ENCODE data around the gene ASCC1.

Gene ASCC1

DNA sequence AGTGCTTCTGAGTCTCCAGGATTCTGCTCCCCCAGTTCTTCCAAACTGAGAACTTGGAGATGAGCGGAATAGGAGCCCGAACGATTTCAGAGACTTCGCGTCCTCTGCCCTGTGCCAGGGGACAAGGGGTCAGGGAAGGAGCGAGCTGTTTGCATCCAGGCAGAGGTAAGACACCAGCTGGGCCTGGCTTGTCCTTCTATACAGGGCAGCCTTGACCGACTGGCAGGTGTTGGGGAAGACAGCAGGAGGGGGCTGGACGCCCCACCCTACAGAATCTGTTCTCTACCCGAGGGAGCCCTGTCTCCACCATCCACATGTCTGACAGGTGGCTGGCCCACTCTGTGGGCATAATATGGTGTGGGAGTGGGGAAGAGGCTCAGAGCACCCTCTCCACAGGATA lies 134.9 kb downstream of the ASCC1 start:
- Histone ChIP-seq H3K9me3 (ENCODE audit: control insufficient read depth in 1 of 2, low read length in 2 of 2) (no peaks in the 10 kb centered on the region), H3K4me3 (ENCODE audit: low read depth in 1 of 2, low read length in 2 of 2) (no peak overlapping the region), H3K36me3 (ENCODE audit: control insufficient read depth in 1 of 2, insufficient read depth in 2 of 2, low read length in 2 of 2) (no peaks in the 10 kb centered on the region), H3K9ac (ENCODE audit: low read depth in 1 of 2, low read length in 2 of 2) (no peak overlapping the region), H3K4me1 (ENCODE audit: control insufficient read depth in 1 of 2, insufficient read depth in 2 of 2, low read length in 2 of 2) (peaks cover 0 to 8% of the 10 kb centered on the region in 2 donors), H3K27me3 (ENCODE audit: control insufficient read depth in 1 of 2, insufficient read depth in 2 of 2, low read length in 2 of 2) (peaks cover 0 to 4% of the 10 kb centered on the region in 2 donors), H3K27ac (ENCODE audit: low read depth, low read length) (no peak overlapping the region)

- Histone ChIP-seq H3K36me3 (ENCODE audit: control insufficient read depth in 1 of 2, insufficient read depth in 2 of 2, low read length in 2 of 2) (no peaks in the 10 kb centered on the region), H3K4me3 (ENCODE audit: low read depth in 1 of 2, low read length in 2 of 2) (no peak overlapping the region), H3K27me3 (ENCODE audit: control insufficient read depth in 1 of 2, insufficient read depth in 2 of 2, low read length in 2 of 2) (no peaks in the 10 kb centered on the region), H3K4me1 (ENCODE audit: control insufficient read depth in 1 of 2, insufficient read depth in 2 of 2, low read length in 2 of 2) (peaks cover 0 to 8% of the 10 kb centered on the region in 2 donors), H3K9ac (ENCODE audit: low read depth in 1 of 2, low read length in 2 of 2) (no peak overlapping the region), H3K9me3 (ENCODE audit: control insufficient read depth in 1 of 2, low read length in 2 of 2) (no peaks in the 10 kb centered on the region), H3K27ac (ENCODE audit: low read depth, low read length) (no peak overlapping the region)
Measured at GRCh38 chr10:72080042-72080975, 135.8 kb downstream of the ASCC1 start.

DNA sequence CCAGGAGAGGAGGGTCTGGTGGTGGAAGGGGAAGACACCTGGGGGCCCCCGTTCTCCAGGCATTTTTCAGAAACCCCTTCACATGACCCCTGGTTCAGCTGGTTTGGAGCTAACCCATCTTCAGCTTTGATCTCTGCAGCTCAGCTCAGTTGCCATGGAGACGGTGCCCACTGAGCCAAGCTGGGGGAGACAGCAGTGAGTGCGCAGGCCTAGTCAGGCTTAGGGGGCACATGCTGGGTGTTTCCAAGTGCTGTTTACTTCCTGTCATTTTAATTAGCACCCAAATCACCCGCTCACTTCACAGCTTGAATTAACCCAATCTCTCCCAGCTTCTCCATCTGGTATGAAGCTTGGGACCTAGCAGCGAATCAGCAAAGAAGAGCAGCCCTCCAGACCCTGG lies 136.7 kb downstream of the ASCC1 start:
- Histone ChIP-seq H3K27ac (ENCODE audit: low read depth, low read length) (no peak overlapping the region), H3K36me3 (ENCODE audit: control insufficient read depth in 1 of 2, insufficient read depth in 2 of 2, low read length in 2 of 2) (no peaks in the 10 kb centered on the region), H3K9ac (ENCODE audit: low read depth in 1 of 2, low read length in 2 of 2) (no peak overlapping the region), H3K27me3 (ENCODE audit: control insufficient read depth in 1 of 2, insufficient read depth in 2 of 2, low read length in 2 of 2) (no peaks in the 10 kb centered on the region), H3K4me3 (ENCODE audit: low read depth in 1 of 2, low read length in 2 of 2) (no peak overlapping the region), H3K4me1 (ENCODE audit: control insufficient read depth in 1 of 2, insufficient read depth in 2 of 2, low read length in 2 of 2) (peaks cover 0 to 8% of the 10 kb centered on the region in 2 donors), H3K9me3 (ENCODE audit: control insufficient read depth in 1 of 2, low read length in 2 of 2) (no peaks in the 10 kb centered on the region)

- Histone ChIP-seq H3K36me3 (ENCODE audit: control insufficient read depth in 1 of 2, insufficient read depth in 2 of 2, low read length in 2 of 2) (no peaks in the 10 kb centered on the region), H3K27me3 (ENCODE audit: control insufficient read depth in 1 of 2, insufficient read depth in 2 of 2, low read length in 2 of 2) (no peaks in the 10 kb centered on the region)
Measured at GRCh38 chr10:72077275-72077990, 138.6 kb downstream of the ASCC1 start.

GRCh38 chr10:72076756-72077155 lies 139.3 kb downstream of the ASCC1 start:
- H3K9ac ChIP-seq (ENCODE audit: low read depth in 1 of 2, low read length in 2 of 2): no peak overlapping the region
- peaks cover 0 to 2% of the 10 kb centered on the region in 2 donors for H3K4me1 ChIP-seq (ENCODE audit: control insufficient read depth in 1 of 2, insufficient read depth in 2 of 2, low read length in 2 of 2)
- no peak overlapping the region for H3K27ac ChIP-seq (ENCODE audit: low read depth, low read length)
- no peaks in the 10 kb centered on the region for H3K9me3 ChIP-seq (ENCODE audit: control insufficient read depth in 1 of 2, low read length in 2 of 2)
- H3K27me3 ChIP-seq (ENCODE audit: control insufficient read depth in 1 of 2, insufficient read depth in 2 of 2, low read length in 2 of 2): no peaks in the 10 kb centered on the region
- no peaks in the 10 kb centered on the region for H3K36me3 ChIP-seq (ENCODE audit: control insufficient read depth in 1 of 2, insufficient read depth in 2 of 2, low read length in 2 of 2)
- H3K4me3 ChIP-seq (ENCODE audit: low read depth in 1 of 2, low read length in 2 of 2): no peak overlapping the region

More at GRCh38 chr10:72077275-72077990, 138.6 kb downstream of the ASCC1 start:
- no peaks in the 10 kb centered on the region for H3K9me3 ChIP-seq (ENCODE audit: control insufficient read depth in 1 of 2, low read length in 2 of 2)
- no peak overlapping the region for H3K4me3 ChIP-seq (ENCODE audit: low read depth in 1 of 2, low read length in 2 of 2)
- no peak overlapping the region for H3K9ac ChIP-seq (ENCODE audit: low read depth in 1 of 2, low read length in 2 of 2)
- H3K4me1 ChIP-seq (ENCODE audit: control insufficient read depth in 1 of 2, insufficient read depth in 2 of 2, low read length in 2 of 2): peaks cover 0 to 8% of the 10 kb centered on the region in 2 donors
- H3K27ac ChIP-seq (ENCODE audit: low read depth, low read length): no peak overlapping the region

- no peaks in the 10 kb centered on the region for H3K4me1 ChIP-seq (ENCODE audit: control insufficient read depth in 1 of 2, insufficient read depth in 2 of 2, low read length in 2 of 2)
- no peak overlapping the region for H3K9ac ChIP-seq (ENCODE audit: low read depth in 1 of 2, low read length in 2 of 2)
- no peaks in the 10 kb centered on the region for H3K9me3 ChIP-seq (ENCODE audit: control insufficient read depth in 1 of 2, low read length in 2 of 2)
- H3K27ac ChIP-seq (ENCODE audit: low read depth, low read length): no peak overlapping the region
- no peak overlapping the region for H3K4me3 ChIP-seq (ENCODE audit: low read depth in 1 of 2, low read length in 2 of 2)
- no peaks in the 10 kb centered on the region for H3K36me3 ChIP-seq (ENCODE audit: control insufficient read depth in 1 of 2, insufficient read depth in 2 of 2, low read length in 2 of 2)
- no peaks in the 10 kb centered on the region for H3K27me3 ChIP-seq (ENCODE audit: control insufficient read depth in 1 of 2, insufficient read depth in 2 of 2, low read length in 2 of 2)
Measured at GRCh38 chr10:72075376-72076115, 140.5 kb downstream of the ASCC1 start.

DNA sequence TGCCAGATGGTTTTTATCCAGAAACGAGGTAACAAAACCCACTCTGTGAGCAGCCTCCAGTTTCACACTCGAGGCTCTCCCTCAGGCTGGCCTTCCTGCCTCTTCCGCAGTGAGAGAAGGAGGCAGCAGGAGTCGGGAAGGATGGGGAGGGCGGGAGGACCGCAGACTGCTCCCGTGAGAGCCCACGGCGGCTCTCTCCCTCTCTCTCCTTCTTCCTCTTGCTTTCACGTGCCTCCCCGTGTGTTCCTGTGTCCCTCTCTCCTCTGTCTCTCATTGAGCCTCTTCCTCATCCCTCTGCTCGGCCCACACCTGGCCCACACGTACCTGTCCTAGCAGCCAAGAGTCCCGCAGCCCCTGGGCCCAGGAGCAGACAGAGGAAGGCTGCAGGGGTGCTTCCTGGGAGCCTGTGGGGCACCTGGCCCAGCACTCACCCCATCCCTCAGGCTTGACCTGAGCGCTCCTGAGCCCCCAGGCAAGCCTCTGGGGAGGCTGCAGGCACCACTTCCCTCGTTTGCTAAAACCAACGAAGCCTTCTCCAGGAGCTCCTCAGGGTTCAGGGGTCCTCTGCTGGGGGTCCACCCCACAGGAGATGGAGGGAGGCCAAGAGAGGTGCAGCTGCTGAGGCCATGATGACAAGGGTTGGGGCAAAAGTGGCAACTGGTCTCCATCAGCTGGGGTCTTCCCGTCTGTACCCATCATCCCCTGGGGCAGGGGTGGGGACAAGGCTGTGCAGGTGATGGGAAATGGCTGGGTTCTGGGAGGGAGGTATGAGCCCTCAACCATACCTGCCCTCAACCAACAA lies 141.3 kb downstream of the ASCC1 start:
- H3K4me3 ChIP-seq (ENCODE audit: low read depth in 1 of 2, low read length in 2 of 2): no peak overlapping the region
- no peaks in the 10 kb centered on the region for H3K9me3 ChIP-seq (ENCODE audit: control insufficient read depth in 1 of 2, low read length in 2 of 2)
- H3K4me1 ChIP-seq (ENCODE audit: control insufficient read depth in 1 of 2, insufficient read depth in 2 of 2, low read length in 2 of 2): no peaks in the 10 kb centered on the region
- H3K9ac ChIP-seq (ENCODE audit: low read depth in 1 of 2, low read length in 2 of 2): no peak overlapping the region
- H3K36me3 ChIP-seq (ENCODE audit: control insufficient read depth in 1 of 2, insufficient read depth in 2 of 2, low read length in 2 of 2): no peaks in the 10 kb centered on the region
- no peak overlapping the region for H3K27ac ChIP-seq (ENCODE audit: low read depth, low read length)
- no peaks in the 10 kb centered on the region for H3K27me3 ChIP-seq (ENCODE audit: control insufficient read depth in 1 of 2, insufficient read depth in 2 of 2, low read length in 2 of 2)

GRCh38 chr10:72073708-72074573 lies 142.1 kb downstream of the ASCC1 start:
- Histone ChIP-seq H3K4me3 (ENCODE audit: low read depth in 1 of 2, low read length in 2 of 2) (no peak overlapping the region), H3K27ac (ENCODE audit: low read depth, low read length) (no peak overlapping the region), H3K4me1 (ENCODE audit: control insufficient read depth in 1 of 2, insufficient read depth in 2 of 2, low read length in 2 of 2) (no peaks in the 10 kb centered on the region), H3K27me3 (ENCODE audit: control insufficient read depth in 1 of 2, insufficient read depth in 2 of 2, low read length in 2 of 2) (no peaks in the 10 kb centered on the region), H3K36me3 (ENCODE audit: control insufficient read depth in 1 of 2, insufficient read depth in 2 of 2, low read length in 2 of 2) (no peaks in the 10 kb centered on the region), H3K9me3 (ENCODE audit: control insufficient read depth in 1 of 2, low read length in 2 of 2) (no peaks in the 10 kb centered on the region), H3K9ac (ENCODE audit: low read depth in 1 of 2, low read length in 2 of 2) (no peak overlapping the region)

DNA sequence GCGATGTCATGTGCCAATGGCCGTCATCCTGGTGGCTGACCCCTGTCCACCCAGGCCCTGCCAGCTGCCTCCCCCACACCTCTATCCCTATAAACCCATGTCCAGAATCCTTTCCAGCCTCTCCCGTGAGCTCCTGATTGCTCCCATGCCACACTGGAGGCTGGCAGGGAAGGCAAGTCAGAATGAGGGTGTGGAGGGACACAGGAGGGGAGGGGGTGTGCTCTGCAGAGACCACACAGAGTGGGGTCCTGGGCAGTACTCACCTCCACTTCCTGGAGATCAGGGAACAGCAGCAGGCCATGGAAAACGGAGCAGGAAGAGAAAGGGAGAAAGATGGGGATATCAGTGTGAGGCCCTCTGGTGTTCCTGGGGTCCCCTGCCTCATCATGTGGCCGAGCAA lies 143.4 kb downstream of the ASCC1 start:
- H3K27me3 ChIP-seq (ENCODE audit: control insufficient read depth in 1 of 2, insufficient read depth in 2 of 2, low read length in 2 of 2): no peaks in the 10 kb centered on the region
- H3K4me3 ChIP-seq (ENCODE audit: low read depth in 1 of 2, low read length in 2 of 2): no peak overlapping the region
- H3K36me3 ChIP-seq (ENCODE audit: control insufficient read depth in 1 of 2, insufficient read depth in 2 of 2, low read length in 2 of 2): no peaks in the 10 kb centered on the region
- H3K9ac ChIP-seq (ENCODE audit: low read depth in 1 of 2, low read length in 2 of 2): no peak overlapping the region
- no peaks in the 10 kb centered on the region for H3K4me1 ChIP-seq (ENCODE audit: control insufficient read depth in 1 of 2, insufficient read depth in 2 of 2, low read length in 2 of 2)
- H3K27ac ChIP-seq (ENCODE audit: low read depth, low read length): no peak overlapping the region
- no peaks in the 10 kb centered on the region for H3K9me3 ChIP-seq (ENCODE audit: control insufficient read depth in 1 of 2, low read length in 2 of 2)
